ACHN (cell line): ENCODE measurements around the gene LIN7A.
"Not testable (repeated sequence)": the region's sequence is repeated elsewhere in the genome, so short reads cannot be mapped to it uniquely, and the experiment has no call there.

ENCODE experiments used
- DNase-seq: peaks from one replicate; pipeline ENCODE4 v3.0.0-alpha.2; 2015
- in situ Hi-C: cut with HindIII; loops from 2 replicates; pipeline ENCODE4 v1.10.0; 2017; ENCODE audit warnings: low sequenced_read_pairs, low pct_ligation_motif_present, low pct_unique_long_range_greater_than_20kb

Gene LIN7A

GRCh38 chr12:80782963-80783470 lies 154.7 kb downstream of the LIN7A start:
- in situ Hi-C loops, DNase-seq: not testable (repeated sequence)

GRCh38 chr12:80781313-80781712 lies 156.4 kb downstream of the LIN7A start:
- no peak for DNase-seq
- in situ Hi-C loops: no loop called here

- in situ Hi-C loops: no loop called here
- DNase-seq: no peak
Observed at GRCh38 chr12:80780746-80781145, 157.0 kb downstream of the LIN7A start.

GRCh38 chr12:80778005-80778541 lies 159.7 kb downstream of the LIN7A start:
- peak; percentile 84 for DNase-seq
- in situ Hi-C loops: no loop called here

- in situ Hi-C loops: no loop called here
- DNase-seq: no peak
Observed at GRCh38 chr12:80777587-80777986, 160.1 kb downstream of the LIN7A start.

- no peak for DNase-seq
- in situ Hi-C loops: no loop called here
Observed at GRCh38 chr12:80776706-80777105, 161.0 kb downstream of the LIN7A start.

- in situ Hi-C loops: loop anchor here (25.0 kb wide), 1 partner anchor 284 kb away; no protein-coding TSS in a partner anchor
- no peak for DNase-seq
Observed at GRCh38 chr12:80770958-80771357, 166.8 kb downstream of the LIN7A start.

GRCh38 chr12:80769553-80770140 lies 168.1 kb downstream of the LIN7A start:
- DNase-seq: no peak
- in situ Hi-C loops: loop anchor here (25.0 kb wide), 1 partner anchor 282 kb away; no protein-coding TSS in a partner anchor

- no peak for DNase-seq
- in situ Hi-C loops: loop anchor here (25.0 kb wide), 1 partner anchor 280 kb away; no protein-coding TSS in a partner anchor
Observed at GRCh38 chr12:80766897-80767296, 170.8 kb downstream of the LIN7A start.

GRCh38 chr12:80766210-80766609 lies 171.5 kb downstream of the LIN7A start:
- DNase-seq: no peak
- in situ Hi-C loops: loop anchor here (25.0 kb wide), 1 partner anchor 279 kb away; no protein-coding TSS in a partner anchor

- peak; percentile 69 for DNase-seq
- in situ Hi-C loops: loop anchor here (25.0 kb wide), 1 partner anchor 277 kb away; no protein-coding TSS in a partner anchor
Observed at GRCh38 chr12:80763874-80764273, 173.9 kb downstream of the LIN7A start.

GRCh38 chr12:80761838-80762237 lies 175.9 kb downstream of the LIN7A start:
- no peak for DNase-seq
- in situ Hi-C loops: loop anchor here (25.0 kb wide), 1 partner anchor 275 kb away; no protein-coding TSS in a partner anchor

- no peak for DNase-seq
- in situ Hi-C loops: loop anchor here (25.0 kb wide), 1 partner anchor 270 kb away; no protein-coding TSS in a partner anchor
Observed at GRCh38 chr12:80756875-80757274, 180.9 kb downstream of the LIN7A start.

- no peak for DNase-seq
- in situ Hi-C loops: loop anchor here (25.0 kb wide), 1 partner anchor 267 kb away; no protein-coding TSS in a partner anchor
Observed at GRCh38 chr12:80754274-80754673, 183.5 kb downstream of the LIN7A start.

GRCh38 chr12:80752464-80752863 lies 185.3 kb downstream of the LIN7A start:
- no peak for DNase-seq
- in situ Hi-C loops: loop anchor here (25.0 kb wide), 1 partner anchor 265 kb away; no protein-coding TSS in a partner anchor

- in situ Hi-C loops: no loop called here
- DNase-seq: no peak
Observed at GRCh38 chr12:80749456-80749855, 188.3 kb downstream of the LIN7A start.

GRCh38 chr12:80747800-80748199 lies 189.9 kb downstream of the LIN7A start:
- DNase-seq: no peak
- in situ Hi-C loops: no loop called here

GRCh38 chr12:80745851-80746505 lies 191.8 kb downstream of the LIN7A start:
- no peak for DNase-seq
- in situ Hi-C loops: no loop called here
